Stimulated activated CD4-positive, alpha-beta T cell treated with anti-CD3 and anti-CD28 coated beads, Interleukin-1b, Interleukin-23, amount 100 ng/mL, for 24 hours (primary cell): ENCODE data around the gene NSDHL.
"Not testable (repeated sequence)": the region's sequence is repeated elsewhere in the genome, so short reads cannot be mapped to it uniquely, and the experiment has no call there.

Experiments used
- DNase-seq, 4 experiments: peaks; one replicate each; pipeline ENCODE4 v3.0.0-alpha.2; 2020; ENCODE audit warnings: low read depth in 4 of 4, low spot score in 1 of 4

The NSDHL gene

DNA sequence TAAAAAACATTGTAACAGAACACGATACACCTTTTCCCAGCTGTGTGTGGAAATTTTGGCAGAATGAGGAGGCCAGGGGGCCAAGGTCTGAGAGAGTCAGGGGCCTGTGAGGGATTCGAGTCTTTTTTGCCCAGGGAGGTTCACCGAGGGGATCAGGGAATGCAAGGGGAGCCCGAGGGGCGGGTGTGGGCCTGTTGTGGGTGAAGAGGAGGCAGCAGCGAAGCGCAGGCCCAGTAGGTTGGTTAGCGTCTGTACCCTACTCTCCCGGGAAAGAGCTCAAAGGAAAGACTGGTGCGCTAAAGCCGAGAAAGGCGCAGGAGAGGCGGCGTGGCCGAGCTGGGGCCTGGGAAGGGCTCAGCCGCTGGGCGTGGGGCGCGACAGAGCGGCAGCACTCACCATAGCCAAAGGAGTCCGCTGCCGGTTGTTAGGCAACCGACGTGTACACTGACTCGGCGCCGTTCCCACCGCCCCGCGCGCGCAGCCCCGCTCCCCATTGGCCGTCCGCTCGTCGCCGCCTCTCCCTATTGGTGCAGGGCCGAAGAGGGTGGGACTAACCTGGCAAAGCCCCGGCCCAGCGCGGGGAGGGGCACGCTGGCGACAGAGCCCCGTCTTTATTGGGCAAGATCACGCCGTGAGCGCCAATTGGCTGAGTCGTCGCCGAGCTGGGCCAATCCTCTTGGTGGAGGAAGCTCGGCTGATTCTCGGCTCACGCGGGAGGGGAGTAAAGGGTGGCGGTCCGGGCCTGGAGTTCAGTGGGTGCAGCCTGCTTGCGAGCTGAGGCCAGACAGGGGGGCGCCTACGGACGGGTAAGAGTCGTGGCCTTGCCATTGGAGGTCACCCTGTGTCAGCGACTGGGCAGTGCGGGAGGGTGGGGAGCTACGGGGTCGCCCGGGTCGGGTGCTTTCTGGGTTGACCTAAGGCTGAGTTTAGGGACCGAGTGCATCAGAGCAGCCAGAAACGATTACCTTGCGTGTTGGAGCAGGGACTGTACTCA, at the start of gene NSDHL, which contains the start of gene CETN2:
NSDHL (plus strand) TSS at position 752 of the 994 bp plus-strand sequence. CDS start 15,262 bp downstream, outside the sequence.
CETN2 (minus strand) TSS at position 446 of the 994 bp plus-strand sequence; CDS start at position 399, 47 bp downstream.
- peak; percentile 70 to 87 (median 80) for DNase-seq

DNA sequence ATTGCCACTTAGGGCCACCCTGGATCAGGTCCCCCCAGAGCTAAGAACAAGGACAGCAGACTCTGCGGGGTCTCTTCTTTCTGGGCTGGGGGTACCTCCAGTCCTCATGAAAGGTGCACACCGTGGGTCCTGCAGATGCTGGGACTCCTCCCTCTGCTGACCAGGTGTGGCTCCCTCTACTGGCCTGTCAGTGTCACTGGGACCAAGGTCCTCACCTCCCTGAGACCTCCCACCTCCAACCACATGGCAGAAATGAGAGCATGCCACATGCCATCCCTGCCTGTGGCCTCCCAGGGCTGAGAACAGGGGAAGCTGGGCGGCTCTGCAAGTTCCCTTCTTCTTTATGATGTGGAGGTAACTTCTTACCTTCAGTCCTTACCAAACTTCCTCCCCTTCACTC, 43.8 kb upstream of the NSDHL start:
- DNase-seq = not testable (repeated sequence)

DNA sequence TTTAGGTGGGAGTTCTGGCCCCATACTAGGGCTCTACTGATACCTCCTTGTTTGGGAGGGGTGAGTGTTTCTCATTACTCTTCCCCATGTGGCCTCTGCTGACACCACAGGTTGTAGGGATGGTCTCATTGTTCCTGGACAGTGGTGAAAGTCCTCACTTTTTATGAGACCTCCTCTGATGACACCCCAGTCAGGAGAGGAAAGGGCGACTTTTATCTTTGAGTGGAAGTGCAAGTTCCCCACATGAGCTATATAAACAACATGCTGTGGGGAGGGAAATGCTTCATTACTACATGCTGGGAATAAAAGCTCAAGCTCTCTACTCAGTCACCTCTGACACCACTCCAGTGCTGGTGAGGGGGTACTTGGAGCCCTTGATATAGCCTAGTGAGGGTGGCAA, 31.9 kb upstream of the NSDHL start:
- DNase-seq = no peak

DNA sequence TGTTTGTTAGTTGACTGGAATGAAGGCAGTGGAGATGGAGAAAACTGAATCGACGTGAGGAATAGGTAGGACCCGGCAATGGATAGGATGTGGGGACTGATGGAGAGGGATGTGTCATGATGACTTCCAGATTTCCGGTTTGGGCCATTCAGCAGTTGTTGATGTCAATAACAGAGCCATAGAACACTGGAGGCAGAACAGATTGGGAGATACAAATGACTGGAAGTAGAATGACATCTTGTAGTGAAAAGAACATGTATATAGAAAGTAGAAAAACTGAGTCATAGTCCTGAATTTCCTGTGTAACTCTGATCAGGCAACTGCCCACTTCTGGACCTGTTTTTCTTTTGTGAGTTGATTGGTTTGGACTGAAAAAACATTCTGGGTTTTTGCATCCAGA, 24.8 kb upstream of the NSDHL start:
- DNase-seq = no peak

DNA sequence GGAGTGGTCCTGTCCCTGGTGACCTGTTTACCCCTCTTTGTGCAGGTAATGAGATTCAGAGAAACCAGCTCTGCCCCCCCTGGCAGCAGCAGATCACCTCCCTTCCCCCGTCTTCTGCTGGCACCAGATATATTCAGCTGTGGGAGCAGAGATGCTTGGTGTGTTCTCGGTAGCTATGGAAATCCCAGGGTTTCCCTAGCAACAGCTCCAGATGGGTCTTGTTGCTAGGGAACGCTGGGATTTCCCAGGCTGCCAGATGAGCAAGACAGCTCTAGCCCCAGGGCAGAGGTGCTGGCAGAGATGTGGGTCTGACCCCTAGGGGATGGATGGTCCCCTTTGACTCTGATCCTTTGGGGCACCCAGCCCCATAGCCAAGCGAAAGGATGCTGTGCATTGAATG, 20.5 kb upstream of the NSDHL start:
- no peak for DNase-seq

DNA sequence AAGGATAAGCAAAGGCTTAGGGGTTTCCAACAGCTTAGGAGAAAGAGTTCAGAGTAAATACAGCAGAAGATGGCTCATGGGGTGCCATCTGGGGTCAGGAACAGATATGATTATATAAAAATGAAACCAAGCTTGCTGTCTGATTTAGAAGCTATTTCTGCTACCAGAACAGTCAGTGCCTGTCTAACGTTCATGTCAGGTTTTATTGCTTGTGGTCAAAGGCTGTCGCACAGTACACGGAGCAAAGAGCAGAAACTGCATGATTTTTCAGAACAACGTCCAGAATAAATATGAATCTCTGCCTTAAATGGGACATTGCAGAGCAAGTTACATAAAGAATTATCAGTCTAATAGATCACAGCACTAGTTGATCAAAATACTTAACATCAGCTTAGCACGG, 17.7 kb upstream of the NSDHL start:
- no peak for DNase-seq

DNA sequence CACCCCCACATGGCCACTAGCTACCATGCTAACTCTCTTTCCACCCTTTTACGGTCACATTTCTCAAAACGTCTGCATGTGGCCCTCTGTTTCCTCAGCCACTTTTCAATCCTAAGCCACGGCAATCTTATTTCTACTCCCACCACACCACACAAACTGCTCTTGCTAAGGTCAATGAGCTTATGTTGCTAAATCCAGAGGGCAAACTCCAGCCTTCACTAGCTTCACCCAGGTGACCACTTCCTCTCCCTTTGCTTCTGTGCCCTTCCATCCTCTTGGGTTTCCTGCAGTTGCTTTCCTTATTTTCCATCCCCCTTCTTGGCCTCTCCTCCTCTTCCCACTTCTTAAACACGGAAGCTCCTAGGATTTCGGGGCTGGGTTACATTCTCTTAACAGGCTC, 16.8 kb upstream of the NSDHL start:
- DNase-seq = no peak

DNA sequence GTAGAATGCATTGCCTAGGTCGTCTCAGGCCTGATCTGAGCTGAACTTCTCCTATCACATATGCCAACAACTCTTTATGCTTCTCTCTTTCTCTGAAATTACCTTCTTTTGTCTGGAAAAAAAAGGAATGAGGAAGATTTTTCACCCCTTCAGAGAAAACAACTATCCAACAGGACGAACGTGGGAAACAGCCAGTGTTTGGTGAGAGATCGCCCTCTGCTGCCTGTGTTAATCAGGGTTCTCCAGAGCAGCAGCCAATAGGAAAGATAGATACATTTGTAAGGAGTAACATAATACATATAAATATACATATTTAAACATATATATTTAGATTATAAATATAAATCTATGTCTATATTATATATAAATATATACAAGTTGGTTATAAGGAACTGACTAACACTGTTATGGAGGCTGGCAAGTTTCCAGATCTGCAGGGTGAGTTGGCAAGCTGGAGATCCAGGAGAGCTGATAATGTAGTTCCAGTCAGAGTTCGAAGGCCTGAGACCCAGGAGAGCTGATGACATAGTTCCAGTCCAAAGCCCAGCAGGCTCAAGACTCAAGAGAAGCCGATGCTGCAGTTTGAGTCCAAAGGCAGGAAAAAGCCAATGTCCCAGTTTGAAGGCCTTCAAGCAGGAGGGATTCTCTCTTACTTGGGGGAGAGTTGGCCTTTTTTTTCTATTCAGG, 13.6 kb upstream of the NSDHL start:
- no peak for DNase-seq

DNA sequence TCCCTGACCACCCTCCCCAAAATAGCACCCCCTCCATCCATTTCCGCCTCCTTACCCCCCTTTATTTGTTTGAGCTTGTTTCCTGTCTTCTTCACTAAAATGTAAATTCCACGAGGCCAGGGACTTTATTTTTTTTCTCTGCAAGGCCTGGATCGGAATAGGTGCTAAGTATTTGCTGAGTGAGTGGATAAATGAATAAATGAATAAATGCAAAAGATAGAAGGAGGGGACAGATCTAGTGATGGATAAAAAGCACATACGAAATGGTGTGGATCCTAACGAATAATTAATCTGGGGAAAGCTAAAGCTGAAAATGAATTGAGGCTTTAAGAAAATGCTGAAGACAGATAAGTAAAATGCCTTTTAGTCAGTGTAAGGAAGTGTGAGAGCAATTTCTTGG, 12.5 kb upstream of the NSDHL start:
- no peak for DNase-seq

DNA sequence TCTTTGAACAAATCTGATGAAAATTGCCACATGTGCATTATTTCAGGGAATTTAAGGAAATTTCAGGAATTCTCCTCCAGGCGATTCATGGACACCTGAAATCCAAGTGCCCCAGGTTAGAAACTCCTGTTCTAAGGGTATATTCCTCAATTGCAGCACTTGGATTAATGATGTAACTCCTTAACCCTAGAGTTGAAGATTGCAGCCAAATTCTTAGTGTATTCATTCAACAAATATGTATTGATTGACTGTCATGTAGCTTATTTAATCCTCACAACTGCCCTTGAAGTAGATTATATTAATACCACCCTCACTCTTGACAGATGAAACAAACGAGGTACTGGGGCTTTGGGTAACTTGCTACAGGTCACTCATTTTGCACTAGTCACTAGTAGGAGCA, 11.6 kb upstream of the NSDHL start:
- no peak for DNase-seq

DNA sequence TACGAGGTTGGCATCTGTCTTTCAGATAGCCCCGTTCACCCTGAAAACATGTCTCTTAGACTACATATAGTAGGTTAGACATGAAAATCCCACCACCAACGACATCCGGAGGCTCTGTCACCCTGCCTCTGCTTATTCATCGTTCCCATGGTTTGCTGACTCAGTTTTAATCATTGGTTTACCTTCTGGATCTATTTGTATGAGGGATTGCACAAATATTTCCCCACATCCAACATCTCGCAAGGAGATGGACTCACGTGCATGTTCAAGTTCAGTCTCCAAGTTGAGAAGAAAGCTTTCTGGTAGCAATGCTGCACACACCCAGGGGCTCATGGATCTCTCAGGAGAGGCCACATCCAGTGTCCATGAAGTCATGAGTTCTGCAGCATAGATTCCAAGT, 11.1 kb upstream of the NSDHL start:
- no peak for DNase-seq

DNA sequence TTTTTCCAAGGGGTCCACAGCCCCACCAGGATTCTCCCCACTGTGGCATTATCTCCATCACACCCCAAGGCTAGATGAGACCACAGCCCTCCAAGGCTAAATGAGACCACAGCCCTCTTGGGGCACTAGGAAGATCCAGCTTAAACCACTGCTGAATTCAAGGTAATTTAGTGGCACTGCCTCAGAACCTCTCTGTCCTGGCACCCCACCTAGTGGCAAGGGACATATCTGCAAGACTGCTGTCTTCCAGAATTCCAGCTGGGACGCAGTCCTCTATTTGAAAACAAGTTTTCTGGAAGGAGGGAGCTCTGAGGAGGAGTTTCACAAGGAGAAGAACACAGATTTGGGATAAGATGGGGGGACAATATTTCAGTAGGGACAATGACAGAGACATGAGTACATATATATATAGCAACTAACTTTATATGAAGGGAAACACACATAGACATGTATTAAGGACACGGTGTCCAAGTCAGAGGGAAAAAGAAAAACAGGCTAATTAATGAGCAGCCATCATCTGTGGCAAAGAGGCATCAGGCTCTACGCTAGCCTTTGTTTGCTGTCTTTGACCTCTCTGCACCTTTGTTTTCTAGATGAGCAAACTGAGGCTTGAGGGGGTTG, 9.6 kb upstream of the NSDHL start:
- no peak for DNase-seq

DNA sequence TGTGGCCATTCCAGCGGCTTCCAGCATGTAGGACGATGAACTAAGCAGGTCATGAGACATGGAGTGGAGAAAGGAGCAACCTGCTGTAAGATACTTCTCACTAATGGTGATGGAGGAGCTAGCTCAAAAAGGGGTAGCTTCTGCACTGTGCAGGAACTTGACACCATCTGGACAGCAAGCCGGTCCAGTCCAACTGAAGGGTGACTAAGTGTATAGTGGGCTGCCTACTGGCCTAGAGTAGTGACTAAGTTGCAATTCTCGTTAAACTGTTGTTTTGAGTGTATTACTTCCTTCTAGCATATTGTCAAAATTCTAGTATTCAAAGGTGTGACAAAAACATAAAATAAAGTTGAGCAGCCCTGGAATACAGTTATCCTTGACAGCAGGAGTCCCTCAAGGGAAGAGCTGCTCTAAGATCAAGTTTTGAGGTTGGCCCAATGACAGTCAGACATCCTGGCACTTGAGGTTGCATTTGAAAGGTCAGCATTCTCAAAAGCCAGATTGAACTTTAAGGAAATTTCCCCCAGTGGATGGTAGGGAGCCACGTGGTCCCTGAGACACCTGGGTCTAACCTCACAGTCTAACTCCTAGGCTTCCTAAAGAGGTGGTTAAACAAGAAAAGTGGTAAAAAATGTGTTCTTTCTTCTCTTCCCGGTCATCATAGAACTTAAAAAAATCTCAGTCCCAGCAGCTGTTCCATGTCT, 8.3 kb upstream of the NSDHL start:
- DNase-seq = no peak

DNA sequence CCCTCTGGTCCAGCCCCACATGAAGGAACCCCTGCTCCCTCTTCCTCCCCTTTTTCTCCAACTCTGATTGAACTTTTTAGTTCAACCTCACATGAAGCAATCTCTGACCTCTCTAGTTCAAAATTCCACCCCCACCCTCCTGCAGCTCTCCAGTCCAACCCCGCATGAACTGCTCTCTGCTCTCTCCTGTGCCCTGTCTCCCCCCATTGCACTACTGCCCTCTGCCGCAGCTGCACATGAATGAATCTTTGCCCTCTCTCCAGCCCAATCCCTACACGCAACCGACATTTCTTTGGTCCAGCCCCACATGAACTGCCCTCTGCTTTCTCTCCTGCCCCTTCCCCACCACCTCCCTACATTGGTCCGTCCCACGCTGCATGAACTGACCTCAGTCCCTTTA, 7.2 kb upstream of the NSDHL start:
- DNase-seq = no peak

DNA sequence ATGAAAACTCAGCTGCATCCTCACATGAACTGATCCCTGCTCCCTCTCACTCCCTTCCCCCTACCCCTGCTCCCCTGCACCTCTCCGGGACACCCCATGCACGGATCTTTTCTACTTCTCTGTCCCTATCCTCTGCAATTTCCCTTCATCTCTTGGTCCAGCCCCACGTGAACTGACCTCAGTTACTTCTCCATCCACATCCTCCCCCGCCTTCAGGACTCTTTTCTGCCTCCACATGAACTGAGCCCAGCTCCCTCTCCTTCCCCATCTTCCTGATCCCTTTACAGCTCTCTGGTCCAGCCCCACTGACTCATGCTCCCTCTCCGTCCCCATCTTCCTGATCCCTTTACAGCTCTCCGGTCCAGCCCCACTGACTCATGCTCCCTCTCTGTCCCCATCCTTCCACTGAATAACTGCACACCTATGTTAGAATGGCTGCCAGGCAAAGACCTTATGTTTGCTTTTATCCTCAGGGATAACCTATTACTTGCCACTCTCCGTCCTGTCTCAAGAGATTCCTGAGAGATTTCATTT, 6.0 kb upstream of the NSDHL start:
- no peak for DNase-seq

DNA sequence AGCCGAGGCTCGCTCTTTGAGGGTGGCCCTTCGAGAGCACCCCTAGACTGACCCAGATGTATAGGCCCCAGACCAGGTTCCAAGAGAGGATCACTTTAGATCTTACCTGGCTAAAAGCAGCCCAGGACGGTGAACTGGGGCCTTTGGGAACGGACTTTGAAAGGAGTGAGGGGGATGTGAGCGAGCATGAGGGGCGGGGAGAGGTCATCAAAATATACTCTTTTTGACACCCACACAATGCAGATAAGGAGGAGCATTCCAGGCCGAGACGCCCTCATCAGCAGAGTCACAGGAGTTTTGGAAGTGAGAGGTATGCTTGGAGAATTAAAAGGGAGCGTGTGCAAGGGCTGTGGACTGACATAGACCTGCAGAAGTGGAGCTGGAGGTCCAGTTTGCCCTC, 528 bp downstream of the NSDHL start:
- no peak for DNase-seq

DNA sequence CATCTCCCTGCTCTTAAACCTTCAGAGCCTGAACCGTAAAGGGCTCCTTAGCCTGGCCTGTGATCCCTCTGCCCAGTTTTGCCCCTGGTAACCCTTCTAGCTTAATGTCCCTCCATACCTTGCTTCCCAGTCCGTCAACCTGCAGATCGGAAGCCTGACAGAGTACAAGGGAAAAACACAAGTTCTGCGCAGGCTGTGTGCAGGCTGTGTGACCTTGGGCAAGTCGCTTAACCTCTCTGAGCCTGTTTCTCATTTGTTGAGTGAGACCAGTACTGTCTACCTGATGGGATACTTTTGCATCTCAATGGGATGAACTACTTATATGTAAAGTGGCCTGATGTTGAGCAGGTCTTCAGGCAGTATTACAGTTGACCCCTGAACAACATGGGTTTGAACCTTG, 1.7 kb downstream of the NSDHL start:
- no peak for DNase-seq

DNA sequence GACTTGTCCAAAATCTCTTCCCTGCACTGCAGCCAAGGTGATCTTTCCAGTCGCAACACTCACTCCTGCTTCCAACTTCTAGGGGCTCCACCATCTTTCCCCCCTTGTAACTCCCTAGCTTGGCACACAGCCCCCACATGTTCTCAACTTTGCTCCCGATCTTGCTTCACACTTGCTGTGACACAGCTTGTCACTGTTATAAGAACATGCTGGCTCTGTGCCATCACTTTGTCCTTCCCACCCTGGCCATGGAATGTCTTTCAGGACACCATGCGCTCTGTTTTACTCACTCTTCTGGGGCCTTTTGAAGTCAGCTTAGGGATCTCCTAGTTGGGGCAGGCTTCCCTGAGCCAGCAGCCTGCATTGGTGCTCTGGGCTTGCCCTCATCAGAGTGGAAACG, 2.5 kb downstream of the NSDHL start:
- no peak for DNase-seq

DNA sequence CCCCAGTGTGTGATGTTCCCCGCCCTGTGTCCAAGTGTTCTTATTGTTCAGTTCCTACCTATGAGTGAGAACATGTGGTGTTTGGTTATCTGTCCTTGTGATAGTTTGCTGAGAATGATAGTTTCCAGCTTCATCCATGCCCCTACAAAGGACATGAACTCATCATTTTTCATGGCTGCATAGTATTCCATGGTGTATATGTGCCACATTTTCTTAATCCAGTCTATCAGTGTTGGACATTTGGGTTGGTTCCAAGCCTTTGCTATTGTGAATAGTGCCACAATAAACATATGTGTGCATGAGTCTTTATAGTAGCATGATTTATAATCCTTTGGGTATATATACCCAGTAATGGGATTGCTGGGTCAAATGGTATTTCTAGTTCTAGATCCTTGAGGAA, 4.6 kb downstream of the NSDHL start:
- DNase-seq = not testable (repeated sequence)

DNA sequence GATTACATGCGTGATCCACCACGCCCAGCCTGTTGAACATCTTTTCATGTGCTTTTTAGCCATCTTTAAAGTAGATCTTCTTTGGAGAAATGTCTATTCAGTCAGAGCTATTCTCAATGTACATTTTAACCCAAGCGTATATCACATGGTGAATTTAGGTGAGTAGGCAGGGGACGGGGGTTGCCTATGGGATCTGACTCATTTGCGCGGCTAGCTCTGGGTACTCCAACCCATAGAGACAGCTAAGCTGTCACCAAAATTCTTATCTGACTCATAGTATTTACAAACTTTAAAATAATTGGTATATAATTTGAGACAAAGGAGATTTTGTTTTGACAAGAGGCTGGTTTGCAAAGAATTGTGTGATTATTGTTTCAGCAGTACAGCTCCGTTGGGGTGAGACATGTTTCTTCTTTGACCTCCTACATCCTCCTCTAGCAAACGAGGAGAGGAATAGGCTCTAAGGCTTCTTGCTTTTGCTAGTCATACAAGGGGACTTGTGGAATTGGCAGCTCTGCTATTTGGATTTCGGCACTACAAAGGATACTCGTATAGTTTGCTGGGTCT, 12.0 kb downstream of the NSDHL start:
- DNase-seq = no peak

DNA sequence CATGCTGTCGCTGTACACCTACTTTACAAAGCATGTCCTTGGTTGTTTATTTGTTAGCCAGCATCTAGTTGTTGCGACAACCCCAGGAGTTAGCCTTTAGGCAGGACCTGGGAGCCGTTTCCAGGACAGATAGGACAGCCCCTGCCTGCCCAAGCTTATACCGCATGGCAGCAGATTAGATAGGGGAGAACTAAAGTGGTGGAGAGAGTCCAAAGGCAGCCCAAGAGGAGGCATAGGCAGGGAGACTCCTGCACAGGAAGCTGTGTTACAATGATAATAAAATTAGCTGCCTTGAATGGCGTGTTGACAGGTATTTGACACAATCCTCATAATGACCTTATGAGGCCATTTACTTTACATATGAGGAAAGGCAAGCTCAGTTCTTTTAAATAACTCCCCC, 13.0 kb downstream of the NSDHL start:
- no peak for DNase-seq
